Activated CD4-positive, alpha-beta T cell treated with anti-CD3 and anti-CD28 coated beads, Interleukin-2, Interleukin-4, amounts not matched to agents 100 ng/mL and 50 ng/mL, durations not matched to agents 16 hours and 8 hours (primary cell): ENCODE data around the gene KLHDC7B.
A peak's percentile ranks its signal among the peaks of the same experiment; 100 is the strongest.

Experiments
- DNase-seq: peaks from one replicate; pipeline ENCODE4 v3.0.0-alpha.2; 2020; ENCODE audit warnings: low spot score

KLHDC7B gene

GRCh38 chr22:50545522-50546325 lies at the start of gene KLHDC7B:
Gene KLHDC7B, plus strand, starts transcription at chr22:50545899. Its CDS starts 345 bp downstream, at chr22:50546244.
- DNase-seq = peak; percentile 54

- DNase-seq = no peak
These were observed 48.6 kb upstream of the KLHDC7B start for GRCh38 chr22:50497093-50497492.

- DNase-seq = peak; percentile 78
These were observed 47.3 kb upstream of the KLHDC7B start for GRCh38 chr22:50498322-50498890.

GRCh38 chr22:50500452-50500851 lies 45.2 kb upstream of the KLHDC7B start:
- no peak for DNase-seq

- DNase-seq = no peak
These were observed 43.6 kb upstream of the KLHDC7B start for GRCh38 chr22:50502096-50502495.

- no peak for DNase-seq
These were observed 42.8 kb upstream of the KLHDC7B start for GRCh38 chr22:50502628-50503474.

- no peak for DNase-seq
These were observed 42.1 kb upstream of the KLHDC7B start for GRCh38 chr22:50503475-50504145.

GRCh38 chr22:50504369-50505211 lies 41.1 kb upstream of the KLHDC7B start:
- DNase-seq = no peak

- DNase-seq = no peak
These were observed 40.4 kb upstream of the KLHDC7B start for GRCh38 chr22:50505276-50505775.

- DNase-seq = no peak
These were observed 39.7 kb upstream of the KLHDC7B start for GRCh38 chr22:50505776-50506610.

- no peak for DNase-seq
These were observed 38.9 kb upstream of the KLHDC7B start for GRCh38 chr22:50506611-50507420.

GRCh38 chr22:50507421-50507990 lies 38.2 kb upstream of the KLHDC7B start, which contains the start of gene LMF2:
Gene LMF2, minus strand, starts transcription at chr22:50507702. Its CDS starts 27 bp downstream, at chr22:50507675.
- DNase-seq = peak; percentile 91

GRCh38 chr22:50507991-50508884 lies 37.5 kb upstream of the KLHDC7B start, which contains the start of gene NCAPH2:
Gene NCAPH2, plus strand, starts transcription at chr22:50508224. Its CDS starts 114 bp downstream, at chr22:50508338.
- DNase-seq = peak; percentile 98

- no peak for DNase-seq
These were observed 36.8 kb upstream of the KLHDC7B start for GRCh38 chr22:50508897-50509296.

- DNase-seq = no peak
These were observed 32.5 kb upstream of the KLHDC7B start for GRCh38 chr22:50513175-50513574.

GRCh38 chr22:50516068-50516467 lies 29.6 kb upstream of the KLHDC7B start:
- no peak for DNase-seq

GRCh38 chr22:50516891-50517290 lies 28.8 kb upstream of the KLHDC7B start:
- DNase-seq = no peak
